ENCODE measurements around the gene SEMA3A. TPM values are rescaled to one million over a fixed set of nuclear protein-coding genes. Genes with fewer than 3 reads are reported as not detected.

SEMA3A gene
- total and polyA plus RNA-seq, 2 experiments from 2014 or later = 19.8 to 46.4 TPM

- Histone ChIP-seq H3K4me3 (no peak overlapping the region), H3K36me3 (ENCODE audit: insufficient read depth) (no peaks in the 10 kb centered on the region), H3F3A (replicated peaks; ENCODE audit: low read depth) (no peaks in the 10 kb centered on the region), H3K4me1 (ENCODE audit: insufficient read depth) (no peaks in the 10 kb centered on the region), H3K9me2 (ENCODE audit: insufficient read depth) (no peaks in the 10 kb centered on the region; the same call in 1 of the 2 replicates), H4K20me1 (replicated peaks; ENCODE audit: insufficient read depth) (no peaks in the 10 kb centered on the region), H3K79me2 (replicated peaks; ENCODE audit: insufficient read depth) (no peaks in the 10 kb centered on the region), H3K27me3 (ENCODE audit: insufficient read depth) (no peaks in the 10 kb centered on the region), H2AFZ (no peak overlapping the region), H3K4me2 (no peak overlapping the region), H3K27ac (ENCODE audit: low read depth) (no peak overlapping the region)
- DNase-seq (ENCODE audit: low spot score) (no peak), ATAC-seq (no peak)
- Mint-ChIP-seq H3K4me1 (no peaks in the 10 kb centered on the region; the same call in 2 of the 3 replicates), H3K27me3 (ENCODE audit: insufficient read depth, low read depth, poor library complexity) (peaks cover 4% of the 10 kb centered on the region), H3K4me3 (no peak overlapping the region), H3K36me3 (ENCODE audit: low read depth) (peaks cover 31% of the 10 kb centered on the region), H3K9me3 (peaks cover 27% of the 10 kb centered on the region), H3K27ac (no peak overlapping the region; the same call in 1 of the 2 replicates)
- TF ChIP-seq, protein P1, sequence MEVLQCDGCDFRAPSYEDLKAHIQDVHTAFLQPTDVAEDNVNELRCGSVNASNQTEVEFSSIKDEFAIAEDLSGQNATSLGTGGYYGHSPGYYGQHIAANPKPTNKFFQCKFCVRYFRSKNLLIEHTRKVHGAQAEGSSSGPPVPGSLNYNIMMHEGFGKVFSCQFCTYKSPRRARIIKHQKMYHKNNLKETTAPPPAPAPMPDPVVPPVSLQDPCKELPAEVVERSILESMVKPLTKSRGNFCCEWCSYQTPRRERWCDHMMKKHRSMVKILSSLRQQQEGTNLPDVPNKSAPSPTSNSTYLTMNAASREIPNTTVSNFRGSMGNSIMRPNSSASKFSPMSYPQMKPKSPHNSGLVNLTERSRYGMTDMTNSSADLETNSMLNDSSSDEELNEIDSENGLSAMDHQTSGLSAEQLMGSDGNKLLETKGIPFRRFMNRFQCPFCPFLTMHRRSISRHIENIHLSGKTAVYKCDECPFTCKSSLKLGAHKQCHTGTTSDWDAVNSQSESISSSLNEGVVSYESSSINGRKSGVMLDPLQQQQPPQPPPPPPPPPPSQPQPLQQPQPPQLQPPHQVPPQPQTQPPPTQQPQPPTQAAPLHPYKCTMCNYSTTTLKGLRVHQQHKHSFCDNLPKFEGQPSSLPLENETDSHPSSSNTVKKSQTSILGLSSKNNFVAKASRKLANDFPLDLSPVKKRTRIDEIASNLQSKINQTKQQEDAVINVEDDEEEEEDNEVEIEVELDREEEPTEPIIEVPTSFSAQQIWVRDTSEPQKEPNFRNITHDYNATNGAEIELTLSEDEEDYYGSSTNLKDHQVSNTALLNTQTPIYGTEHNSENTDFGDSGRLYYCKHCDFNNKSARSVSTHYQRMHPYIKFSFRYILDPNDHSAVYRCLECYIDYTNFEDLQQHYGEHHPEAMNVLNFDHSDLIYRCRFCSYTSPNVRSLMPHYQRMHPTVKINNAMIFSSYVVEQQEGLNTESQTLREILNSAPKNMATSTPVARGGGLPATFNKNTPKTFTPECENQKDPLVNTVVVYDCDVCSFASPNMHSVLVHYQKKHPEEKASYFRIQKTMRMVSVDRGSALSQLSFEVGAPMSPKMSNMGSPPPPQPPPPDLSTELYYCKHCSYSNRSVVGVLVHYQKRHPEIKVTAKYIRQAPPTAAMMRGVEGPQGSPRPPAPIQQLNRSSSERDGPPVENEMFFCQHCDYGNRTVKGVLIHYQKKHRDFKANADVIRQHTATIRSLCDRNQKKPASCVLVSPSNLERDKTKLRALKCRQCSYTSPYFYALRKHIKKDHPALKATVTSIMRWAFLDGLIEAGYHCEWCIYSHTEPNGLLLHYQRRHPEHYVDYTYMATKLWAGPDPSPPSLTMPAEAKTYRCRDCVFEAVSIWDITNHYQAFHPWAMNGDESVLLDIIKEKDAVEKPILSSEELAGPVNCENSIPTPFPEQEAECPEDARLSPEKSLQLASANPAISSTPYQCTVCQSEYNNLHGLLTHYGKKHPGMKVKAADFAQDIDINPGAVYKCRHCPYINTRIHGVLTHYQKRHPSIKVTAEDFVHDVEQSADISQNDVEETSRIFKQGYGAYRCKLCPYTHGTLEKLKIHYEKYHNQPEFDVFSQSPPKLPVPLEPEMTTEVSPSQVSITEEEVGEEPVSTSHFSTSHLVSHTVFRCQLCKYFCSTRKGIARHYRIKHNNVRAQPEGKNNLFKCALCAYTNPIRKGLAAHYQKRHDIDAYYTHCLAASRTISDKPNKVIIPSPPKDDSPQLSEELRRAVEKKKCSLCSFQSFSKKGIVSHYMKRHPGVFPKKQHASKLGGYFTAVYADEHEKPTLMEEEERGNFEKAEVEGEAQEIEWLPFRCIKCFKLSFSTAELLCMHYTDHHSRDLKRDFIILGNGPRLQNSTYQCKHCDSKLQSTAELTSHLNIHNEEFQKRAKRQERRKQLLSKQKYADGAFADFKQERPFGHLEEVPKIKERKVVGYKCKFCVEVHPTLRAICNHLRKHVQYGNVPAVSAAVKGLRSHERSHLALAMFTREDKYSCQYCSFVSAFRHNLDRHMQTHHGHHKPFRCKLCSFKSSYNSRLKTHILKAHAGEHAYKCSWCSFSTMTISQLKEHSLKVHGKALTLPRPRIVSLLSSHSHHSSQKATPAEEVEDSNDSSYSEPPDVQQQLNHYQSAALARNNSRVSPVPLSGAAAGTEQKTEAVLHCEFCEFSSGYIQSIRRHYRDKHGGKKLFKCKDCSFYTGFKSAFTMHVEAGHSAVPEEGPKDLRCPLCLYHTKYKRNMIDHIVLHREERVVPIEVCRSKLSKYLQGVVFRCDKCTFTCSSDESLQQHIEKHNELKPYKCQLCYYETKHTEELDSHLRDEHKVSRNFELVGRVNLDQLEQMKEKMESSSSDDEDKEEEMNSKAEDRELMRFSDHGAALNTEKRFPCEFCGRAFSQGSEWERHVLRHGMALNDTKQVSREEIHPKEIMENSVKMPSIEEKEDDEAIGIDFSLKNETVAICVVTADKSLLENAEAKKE (CRISPR knock-in tag; IDR thresholded peaks at IDR 0.05) = no peak
- TF ChIP-seq CREB1 (CRISPR knock-in tag; IDR thresholded peaks at IDR 0.05; ENCODE audit: low read depth) = no peak
- TF ChIP-seq STAT1 (IDR thresholded peaks at IDR 0.05; ENCODE audit: unreplicated experiment) = no peak
- no peak for TF ChIP-seq ZNF114 (CRISPR knock-in tag; IDR thresholded peaks at IDR 0.05)
- TF ChIP-seq, protein P2, sequence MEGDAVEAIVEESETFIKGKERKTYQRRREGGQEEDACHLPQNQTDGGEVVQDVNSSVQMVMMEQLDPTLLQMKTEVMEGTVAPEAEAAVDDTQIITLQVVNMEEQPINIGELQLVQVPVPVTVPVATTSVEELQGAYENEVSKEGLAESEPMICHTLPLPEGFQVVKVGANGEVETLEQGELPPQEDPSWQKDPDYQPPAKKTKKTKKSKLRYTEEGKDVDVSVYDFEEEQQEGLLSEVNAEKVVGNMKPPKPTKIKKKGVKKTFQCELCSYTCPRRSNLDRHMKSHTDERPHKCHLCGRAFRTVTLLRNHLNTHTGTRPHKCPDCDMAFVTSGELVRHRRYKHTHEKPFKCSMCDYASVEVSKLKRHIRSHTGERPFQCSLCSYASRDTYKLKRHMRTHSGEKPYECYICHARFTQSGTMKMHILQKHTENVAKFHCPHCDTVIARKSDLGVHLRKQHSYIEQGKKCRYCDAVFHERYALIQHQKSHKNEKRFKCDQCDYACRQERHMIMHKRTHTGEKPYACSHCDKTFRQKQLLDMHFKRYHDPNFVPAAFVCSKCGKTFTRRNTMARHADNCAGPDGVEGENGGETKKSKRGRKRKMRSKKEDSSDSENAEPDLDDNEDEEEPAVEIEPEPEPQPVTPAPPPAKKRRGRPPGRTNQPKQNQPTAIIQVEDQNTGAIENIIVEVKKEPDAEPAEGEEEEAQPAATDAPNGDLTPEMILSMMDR (conservative IDR thresholded peaks at IDR 0.05; ENCODE audit: low read depth in 2 of 2) = no peak
- no peak for TF ChIP-seq NANOG (IDR thresholded peaks at IDR 0.05; ENCODE audit: borderline replicate concordance)
- no peak for TF ChIP-seq ZNF331 (CRISPR knock-in tag; IDR thresholded peaks at IDR 0.05; ENCODE audit: low read depth)
- no peak for TF ChIP-seq EZH2phosphoT487 (IDR thresholded peaks at IDR 0.05; ENCODE audit: unreplicated experiment)
- TF ChIP-seq JUNB (IDR thresholded peaks at IDR 0.05; ENCODE audit: unreplicated experiment) = no peak
- TF ChIP-seq EZH2 (IDR thresholded peaks at IDR 0.05; ENCODE audit: low read depth, unreplicated experiment) = no peak
- no peak for TF ChIP-seq POLR2AphosphoS5 (IDR thresholded peaks at IDR 0.05; ENCODE audit: low read depth)
- no peak for TF ChIP-seq ETS1 (IDR thresholded peaks at IDR 0.05)
- TF ChIP-seq, protein P3, sequence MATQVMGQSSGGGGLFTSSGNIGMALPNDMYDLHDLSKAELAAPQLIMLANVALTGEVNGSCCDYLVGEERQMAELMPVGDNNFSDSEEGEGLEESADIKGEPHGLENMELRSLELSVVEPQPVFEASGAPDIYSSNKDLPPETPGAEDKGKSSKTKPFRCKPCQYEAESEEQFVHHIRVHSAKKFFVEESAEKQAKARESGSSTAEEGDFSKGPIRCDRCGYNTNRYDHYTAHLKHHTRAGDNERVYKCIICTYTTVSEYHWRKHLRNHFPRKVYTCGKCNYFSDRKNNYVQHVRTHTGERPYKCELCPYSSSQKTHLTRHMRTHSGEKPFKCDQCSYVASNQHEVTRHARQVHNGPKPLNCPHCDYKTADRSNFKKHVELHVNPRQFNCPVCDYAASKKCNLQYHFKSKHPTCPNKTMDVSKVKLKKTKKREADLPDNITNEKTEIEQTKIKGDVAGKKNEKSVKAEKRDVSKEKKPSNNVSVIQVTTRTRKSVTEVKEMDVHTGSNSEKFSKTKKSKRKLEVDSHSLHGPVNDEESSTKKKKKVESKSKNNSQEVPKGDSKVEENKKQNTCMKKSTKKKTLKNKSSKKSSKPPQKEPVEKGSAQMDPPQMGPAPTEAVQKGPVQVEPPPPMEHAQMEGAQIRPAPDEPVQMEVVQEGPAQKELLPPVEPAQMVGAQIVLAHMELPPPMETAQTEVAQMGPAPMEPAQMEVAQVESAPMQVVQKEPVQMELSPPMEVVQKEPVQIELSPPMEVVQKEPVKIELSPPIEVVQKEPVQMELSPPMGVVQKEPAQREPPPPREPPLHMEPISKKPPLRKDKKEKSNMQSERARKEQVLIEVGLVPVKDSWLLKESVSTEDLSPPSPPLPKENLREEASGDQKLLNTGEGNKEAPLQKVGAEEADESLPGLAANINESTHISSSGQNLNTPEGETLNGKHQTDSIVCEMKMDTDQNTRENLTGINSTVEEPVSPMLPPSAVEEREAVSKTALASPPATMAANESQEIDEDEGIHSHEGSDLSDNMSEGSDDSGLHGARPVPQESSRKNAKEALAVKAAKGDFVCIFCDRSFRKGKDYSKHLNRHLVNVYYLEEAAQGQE (IDR thresholded peaks at IDR 0.05; ENCODE audit: unreplicated experiment) = no peak
These were observed 44.0 kb upstream of the SEMA3A start for GRCh38 chr7:84238596-84238995.
